GM18507 (cell line): Measurements from ENCODE around the gene SH2D5.

Experiments used
- DNase-seq: peaks from one replicate; pipeline ENCODE4 v3.0.0; 2011; ENCODE audit warnings: low read depth; ENCODE audit not compliant: insufficient read length; ENCODE audit errors: extremely low spot score
- FAIRE-seq: peaks from 2 replicates; lab custom pipeline; 2011; peaks lifted over from hg19 to GRCh38; lab: Jason Lieb, UNC

Gene SH2D5

DNA sequence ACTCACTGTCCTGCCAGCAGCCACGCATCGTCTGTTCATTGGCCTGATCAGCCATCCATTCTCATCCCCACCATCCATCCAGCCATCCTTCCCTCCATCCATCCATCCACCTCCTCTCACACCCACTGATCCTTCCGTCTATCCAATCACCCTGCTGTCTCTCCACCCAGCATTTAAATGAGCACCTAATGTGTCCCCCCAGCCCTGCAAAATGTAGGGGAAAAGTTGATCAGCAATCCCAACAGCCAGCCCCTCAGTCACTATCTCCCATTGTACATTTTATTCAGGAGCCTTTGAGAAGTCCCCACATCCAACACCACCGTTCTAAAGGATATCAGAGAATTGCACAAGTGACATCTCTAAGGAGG is 60.3 kb downstream of the SH2D5 start:
- DNase-seq (no peak), FAIRE-seq (no peak)

DNA sequence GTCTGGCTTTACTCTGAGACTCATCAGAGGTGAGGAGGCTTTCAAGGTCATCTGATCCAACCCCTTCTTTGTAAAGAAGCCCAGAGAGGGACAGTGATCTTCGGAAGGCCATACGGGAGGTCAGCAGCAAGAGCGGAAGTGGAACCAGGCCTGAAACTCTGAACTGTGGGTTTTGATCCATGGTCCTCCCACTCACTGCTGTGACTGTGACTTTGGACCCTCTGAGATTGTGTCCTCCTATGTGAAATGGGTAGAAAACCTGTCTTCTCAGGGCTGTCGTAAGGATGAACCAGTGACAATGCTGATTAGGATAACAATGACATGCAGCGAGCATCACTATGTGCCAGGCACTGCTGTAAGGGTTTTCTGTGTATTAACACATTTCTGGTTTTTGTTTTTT is 61.6 kb downstream of the SH2D5 start:
- DNase-seq (no peak), FAIRE-seq (no peak)
